GM23338 (cell line): ENCODE measurements around the gene PCDH1. TPM values are rescaled to one million over a fixed set of nuclear protein-coding genes. Genes with fewer than 3 reads are reported as not detected.
A peak's percentile ranks its signal among the peaks of the same experiment; 100 is the strongest.

ENCODE experiments used
- ATAC-seq: fragments of 200-7000 bp; cut with Tn5 transposase; 3 replicates; pipeline ENCODE4 v1.9.1; 2020
- DNase-seq: peaks from one replicate; pipeline ENCODE4 v3.0.0-alpha.2; 2015; ENCODE audit warnings: low spot score
- H2AFZ ChIP-seq: fragments of 200-600 bp; sonication (generic); 2 replicates; pipeline ENCODE4 v1.8.0; 2016; ENCODE audit warnings: antibody characterized with exemption, mild to moderate bottlenecking, moderate library complexity
- H3F3A ChIP-seq: fragments of 200-600 bp; sonication (generic); replicated peaks from 2 replicates; pipeline ENCODE4 v1.8.0; 2017; ENCODE audit warnings: antibody characterized with exemption, mixed run types, low read depth
- H3K27ac ChIP-seq: fragments of 200-600 bp; sonication (generic); 2 replicates; pipeline ENCODE4 v1.6.1; 2016; ENCODE audit warnings: low read depth
- H3K27me3 ChIP-seq: fragments of 200-600 bp; sonication (generic); 2 replicates; pipeline ENCODE4 v1.8.0; 2016; ENCODE audit warnings: mild to moderate bottlenecking, mixed run types, moderate library complexity; ENCODE audit not compliant: insufficient read depth
- H3K36me3 ChIP-seq: fragments of 200-600 bp; sonication (generic); 2 replicates; pipeline ENCODE4 v1.8.0; 2016; ENCODE audit warnings: mild to moderate bottlenecking; ENCODE audit not compliant: insufficient read depth
- H3K4me1 ChIP-seq: fragments of 200-600 bp; sonication (generic); 2 replicates; pipeline ENCODE4 v1.8.0; 2016; ENCODE audit warnings: mild to moderate bottlenecking, moderate library complexity; ENCODE audit not compliant: insufficient read depth
- H3K4me2 ChIP-seq: fragments of 200-600 bp; sonication (generic); 2 replicates; pipeline ENCODE4 v1.7.1; 2017; ENCODE audit warnings: mixed run types
- H3K4me3 ChIP-seq: fragments of 200-600 bp; sonication (generic); 2 replicates; pipeline ENCODE4 v1.6.1; 2016; ENCODE audit warnings: mixed run types
- H3K79me2 ChIP-seq: fragments of 200-600 bp; sonication (generic); replicated peaks from 2 replicates; pipeline ENCODE4 v1.8.0; 2017; ENCODE audit warnings: mild to moderate bottlenecking; ENCODE audit not compliant: insufficient read depth
- H3K9me2 ChIP-seq: fragments of 200-600 bp; sonication (generic); 2 replicates; pipeline ENCODE4 v1.8.0; 2017; ENCODE audit not compliant: insufficient read depth
- H4K20me1 ChIP-seq: fragments of 200-600 bp; sonication (generic); replicated peaks from 2 replicates; pipeline ENCODE4 v1.8.0; 2017; ENCODE audit warnings: mild to moderate bottlenecking; ENCODE audit not compliant: insufficient read depth
- H3K27ac Mint-ChIP-seq: 2 replicates; pipeline ENCODE4 v1.8.0; 2020; ENCODE audit warnings: inconsistent platforms, mild to moderate bottlenecking, moderate library complexity, mixed read lengths
- H3K27me3 Mint-ChIP-seq: 3 replicates; pipeline ENCODE4 v1.8.0; 2022; ENCODE audit warnings: low read depth, mild to moderate bottlenecking, moderate library complexity, mixed read lengths, inconsistent platforms; ENCODE audit not compliant: insufficient read depth, poor library complexity
- H3K36me3 Mint-ChIP-seq: 3 replicates; pipeline ENCODE4 v1.8.0; 2021; ENCODE audit warnings: low read depth, mild to moderate bottlenecking, inconsistent platforms, moderate library complexity, mixed read lengths
- H3K4me1 Mint-ChIP-seq: 3 replicates; pipeline ENCODE4 v1.8.0; 2020; ENCODE audit warnings: mild to moderate bottlenecking, inconsistent platforms, mixed read lengths
- H3K4me3 Mint-ChIP-seq: 3 replicates; pipeline ENCODE4 v1.8.0; 2021; ENCODE audit warnings: moderate library complexity, mild to moderate bottlenecking, inconsistent platforms, mixed read lengths
- H3K9me3 Mint-ChIP-seq: 3 replicates; pipeline ENCODE4 v1.8.0; 2020; ENCODE audit warnings: moderate library complexity, mild to moderate bottlenecking, inconsistent platforms, mixed read lengths
- ETS1 ChIP-seq: IDR thresholded peaks from 2 replicates; pipeline ENCODE4 v1.6.1; 2016; ENCODE audit warnings: antibody characterized with exemption
- JUNB ChIP-seq: IDR thresholded peaks from one replicate; pipeline ENCODE4 v1.6.1; 2016; ENCODE audit warnings: antibody characterized with exemption; ENCODE audit not compliant: unreplicated experiment
- REST ChIP-seq: IDR thresholded peaks from one replicate; pipeline ENCODE4 v1.6.1; 2018; ENCODE audit warnings: antibody characterized with exemption; ENCODE audit not compliant: unreplicated experiment
- STAT1 ChIP-seq: IDR thresholded peaks from one replicate; pipeline ENCODE4 v1.6.1; 2016; ENCODE audit warnings: antibody characterized with exemption; ENCODE audit not compliant: unreplicated experiment
- ZNF331 ChIP-seq: fragments of 250-450 bp; sonication (Bioruptor Pico); IDR thresholded peaks from 2 replicates; pipeline ENCODE4 v1.5.0; 2020; ENCODE audit warnings: low read depth, mild to moderate bottlenecking, moderate library complexity
- polyA plus RNA-seq: library from polyadenylated mRNA; unstranded; fragments of >200 nt; fragmentation: Nextera tagmentation; extraction: Ambion mirVana; gene quantifications from 2 replicates; pipeline ENCODE4 v1.2.1, GENCODE V29; 2016
- total RNA-seq: library from RNA; depleted of rRNA; stranded (reverse); fragments of >200 nt; shearing (Covaris generic); gene quantifications from 2 replicates; pipeline ENCODE4 v1.2.3, GENCODE V29; 2014

The PCDH1 gene
- total and polyA plus RNA-seq, 2 experiments from 2014 or later: 26.2 to 183 TPM

- Histone ChIP-seq H2AFZ (no peak overlapping the region), H4K20me1 (0 out of 2 replicates have a peak, but pooled peaks cover 6% of the 10 kb centered on the region), H3K79me2 (peaks cover 11% of the 10 kb centered on the region), H3K27ac (no peak overlapping the region; the same call in 1 of the 2 replicates), H3F3A (peaks cover 23% of the 10 kb centered on the region; the same call in 1 of the 2 replicates), H3K9me2 (no peaks in the 10 kb centered on the region), H3K4me3 (peak overlapping the region; percentile 79), H3K36me3 (no peaks in the 10 kb centered on the region), H3K27me3 (peaks cover 5% of the 10 kb centered on the region; the same call in 1 of the 2 replicates), H3K4me1 (peaks cover 45% of the 10 kb centered on the region), H3K4me2 (peak overlapping the region; percentile 100)
- Mint-ChIP-seq H3K4me1 (peaks cover 48% of the 10 kb centered on the region), H3K27ac (no peak overlapping the region), H3K36me3 (peaks cover 8% of the 10 kb centered on the region), H3K27me3 (peaks cover 22% of the 10 kb centered on the region), H3K4me3 (peak overlapping the region; percentile 68), H3K9me3 (no peaks in the 10 kb centered on the region)
- ATAC-seq: peak; percentile 1
- peak; percentile 73 for DNase-seq
- peak; percentile 27 for TF ChIP-seq REST
- TF ChIP-seq JUNB: no peak
Observed at GRCh38 chr5:141881886-141882285, 3.7 kb upstream of the PCDH1 start.

GRCh38 chr5:141880961-141881801, 3.0 kb upstream of the PCDH1 start:
- Histone ChIP-seq H3F3A (peaks cover 24% of the 10 kb centered on the region; the same call in 1 of the 2 replicates), H3K4me2 (peak overlapping the region; percentile 100), H3K4me1 (peaks cover 45% of the 10 kb centered on the region), H3K9me2 (no peaks in the 10 kb centered on the region), H3K27ac (no peak overlapping the region; the same call in 1 of the 2 replicates), H3K79me2 (peaks cover 18% of the 10 kb centered on the region), H2AFZ (no peak overlapping the region), H3K36me3 (no peaks in the 10 kb centered on the region), H4K20me1 (0 out of 2 replicates have a peak, but pooled peaks cover 7% of the 10 kb centered on the region), H3K27me3 (peaks cover 5% of the 10 kb centered on the region; the same call in 1 of the 2 replicates), H3K4me3 (peak overlapping the region; percentile 79)
- no peak; the same call in 2 of the 3 replicates for ATAC-seq
- DNase-seq: peak; percentile 41
- H3K4me1 Mint-ChIP-seq: peaks cover 48% of the 10 kb centered on the region
- peaks cover 8% of the 10 kb centered on the region for H3K36me3 Mint-ChIP-seq
- TF ChIP-seq STAT1: no peak
- no peak for TF ChIP-seq ETS1
- TF ChIP-seq ZNF331 (CRISPR knock-in tag): no peak
- no peak overlapping the region; the same call in 1 of the 2 replicates for H3K27ac Mint-ChIP-seq
- H3K4me3 Mint-ChIP-seq: no peak overlapping the region; the same call in 2 of the 3 replicates
- peaks cover 22% of the 10 kb centered on the region for H3K27me3 Mint-ChIP-seq
- H3K9me3 Mint-ChIP-seq: no peaks in the 10 kb centered on the region
